Activated naive CD4-positive, alpha-beta T cell treated with anti-CD3 and anti-CD28 coated beads for 36 hours (primary cell): ENCODE measurements around the gene NUDT19. TPM values are rescaled to one million over a fixed set of nuclear protein-coding genes. Genes with fewer than 3 reads are reported as not detected.
"Not testable (repeated sequence)": the region's sequence is repeated elsewhere in the genome, so short reads cannot be mapped to it uniquely, and the experiment has no call there.

Source experiments
- CTCF ChIA-PET: fragments of 350-600 bp; sonication (Branson Sonifier 250); formaldehyde crosslinking; loops from one replicate; lab custom pipeline; 2021; ENCODE audit warnings: antibody characterized with exemption; lab: Charles Lee
- DNase-seq: peaks from one replicate; pipeline ENCODE4 v3.0.0-alpha.2; 2020
- H3K27ac Mint-ChIP-seq: one replicate; pipeline ENCODE4 v1.8.0; 2021; ENCODE audit warnings: mild to moderate bottlenecking, mixed read lengths
- H3K27me3 Mint-ChIP-seq: one replicate; pipeline ENCODE4 v1.8.0; 2021; ENCODE audit warnings: low read depth, mixed read lengths
- H3K36me3 Mint-ChIP-seq: one replicate; pipeline ENCODE4 v1.8.0; 2021; ENCODE audit warnings: low read depth, mixed read lengths
- H3K4me1 Mint-ChIP-seq: one replicate; pipeline ENCODE4 v1.8.0; 2021; ENCODE audit warnings: low read depth, mixed read lengths
- H3K4me3 Mint-ChIP-seq: one replicate; pipeline ENCODE4 v1.8.0; 2021; ENCODE audit warnings: mild to moderate bottlenecking, moderate library complexity, mixed read lengths
- H3K9me3 Mint-ChIP-seq: one replicate; pipeline ENCODE4 v1.8.0; 2021; ENCODE audit warnings: mixed read lengths
- intact Hi-C: fragments of 100-400 bp; cut with micrococcal nuclease; formaldehyde crosslinking; loops from one replicate; pipeline ENCODE4 v1.15.1; 2023
- total RNA-seq, 2 experiments: library from RNA; stranded (reverse); gene quantifications; one replicate each; pipeline ENCODE4 v1.2.3, GENCODE V29; 2021

Gene NUDT19
- total RNA-seq, 2 experiments from 2014 or later, result 11.9 to 13.6 TPM

DNA sequence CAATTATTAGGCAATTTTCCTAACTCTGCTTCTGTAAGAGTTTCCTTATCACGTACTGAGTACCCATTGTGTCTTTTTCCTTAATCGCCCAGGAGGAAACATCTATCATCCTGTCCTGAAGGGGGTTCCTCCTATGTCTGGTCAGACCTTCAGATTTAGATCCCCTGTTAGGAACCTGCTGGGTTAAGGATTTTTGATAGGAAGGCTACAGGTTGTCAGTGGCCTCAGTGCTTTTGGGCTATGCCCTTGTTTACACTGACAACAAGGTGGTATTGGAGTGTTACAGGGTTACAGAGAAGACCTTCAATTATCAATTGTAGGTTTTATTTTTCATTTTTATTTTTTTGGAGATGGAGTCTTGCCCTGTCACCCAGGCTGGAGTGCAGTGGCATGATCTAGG, 3.2 kb downstream of the NUDT19 start:
- H3K27me3 Mint-ChIP-seq, H3K9me3 Mint-ChIP-seq, CTCF ChIA-PET, DNase-seq, H3K27ac Mint-ChIP-seq, H3K4me3 Mint-ChIP-seq: not testable (repeated sequence)
- H3K4me1 Mint-ChIP-seq, result peaks cover 66% of the 10 kb centered on the region
- peaks cover 56% of the 10 kb centered on the region for H3K36me3 Mint-ChIP-seq
- intact Hi-C loops, result loop anchor here (5.0 kb wide), 6 partner anchors 113 to 1477 kb away; partner anchors contain the start of genes CEBPG, LSM14A, PDCD5 and RHPN2

DNA sequence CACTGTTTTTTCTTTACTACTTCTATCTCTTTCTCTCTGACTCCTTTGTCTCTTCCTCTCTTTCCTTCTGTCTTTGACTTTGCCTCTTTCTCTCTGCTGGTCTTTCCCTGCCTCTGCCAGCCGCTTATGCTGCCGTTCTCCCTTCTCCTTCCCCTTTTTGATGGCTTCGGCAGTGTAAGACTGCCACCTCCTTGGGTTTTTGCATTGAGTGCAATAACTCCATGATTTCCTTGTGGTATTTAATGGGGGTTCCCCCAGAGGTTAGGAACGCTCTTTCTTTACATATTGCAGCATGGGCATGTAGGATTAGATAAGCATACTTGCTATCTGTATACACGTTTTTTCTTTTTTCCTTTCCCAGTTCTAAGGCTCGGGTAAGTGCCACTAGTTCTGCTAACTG, 3.9 kb downstream of the NUDT19 start:
- H3K4me3 Mint-ChIP-seq, result peak overlapping the region; percentile 20

GRCh38 chr19:32696771-32697170, 5.2 kb downstream of the NUDT19 start:
- peaks cover 72% of the 10 kb centered on the region for H3K36me3 Mint-ChIP-seq
- CTCF ChIA-PET, H3K27me3 Mint-ChIP-seq, intact Hi-C loops, H3K9me3 Mint-ChIP-seq, H3K4me3 Mint-ChIP-seq: not testable (repeated sequence)
- H3K4me1 Mint-ChIP-seq, result peaks cover 54% of the 10 kb centered on the region
- DNase-seq, result peak; percentile 41
- peak overlapping the region; percentile 54 for H3K27ac Mint-ChIP-seq

More for the DNA sequence above, 3.9 kb downstream of the NUDT19 start:
- DNase-seq, intact Hi-C loops, H3K9me3 Mint-ChIP-seq, H3K27me3 Mint-ChIP-seq, CTCF ChIA-PET: not testable (repeated sequence)
- Mint-ChIP-seq H3K36me3 (peaks cover 63% of the 10 kb centered on the region), H3K4me1 (peaks cover 62% of the 10 kb centered on the region), H3K27ac (peak overlapping the region; percentile 10)

DNA sequence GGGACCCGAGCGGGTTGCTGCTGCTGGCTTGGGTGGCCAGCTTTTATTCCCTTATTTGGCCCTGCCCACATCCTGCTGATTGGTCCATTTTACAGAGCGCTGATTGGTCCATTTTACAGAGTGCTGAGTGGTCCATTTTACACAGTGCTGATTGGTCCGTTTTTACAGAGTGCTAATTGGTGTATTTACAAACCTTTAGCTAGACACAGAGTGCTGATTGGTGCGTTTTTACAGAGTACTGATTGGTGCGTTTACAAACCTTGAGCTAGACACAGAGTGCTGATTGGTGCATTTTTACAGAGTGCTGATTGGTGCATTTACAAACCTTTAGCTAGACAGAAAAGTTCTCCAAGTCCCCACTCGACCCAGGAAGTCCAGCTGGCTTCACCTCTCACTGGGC, 8.5 kb downstream of the NUDT19 start:
- H3K27me3 Mint-ChIP-seq, H3K4me3 Mint-ChIP-seq, intact Hi-C loops, H3K27ac Mint-ChIP-seq, DNase-seq: not testable (repeated sequence)
- Mint-ChIP-seq H3K36me3 (peaks cover 85% of the 10 kb centered on the region), H3K9me3 (peaks cover 11% of the 10 kb centered on the region), H3K4me1 (peaks cover 35% of the 10 kb centered on the region)
- CTCF ChIA-PET, result interaction anchor here (1.1 kb wide), 1 partner anchor 425 kb away, joined by 3 read pairs; no protein-coding TSS in a partner anchor

DNA sequence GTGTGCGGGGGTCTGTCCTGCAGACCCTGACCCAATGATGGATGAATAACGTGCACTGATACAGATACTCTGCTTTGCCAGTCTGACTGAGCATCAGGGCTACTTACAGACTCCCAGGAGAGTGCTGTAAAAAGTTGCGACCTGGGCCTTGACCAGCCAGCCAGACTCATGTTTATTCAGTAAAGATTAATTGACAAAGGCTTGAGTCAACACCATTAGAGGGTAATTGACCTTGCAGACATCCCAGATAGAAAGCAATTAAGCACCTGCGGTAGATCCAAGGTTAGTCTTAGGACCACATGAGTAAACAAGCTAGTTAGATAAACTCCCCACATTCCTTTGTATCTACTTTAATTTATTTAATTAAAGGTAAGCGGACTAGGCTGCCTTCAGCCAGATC, 10.4 kb downstream of the NUDT19 start:
- Mint-ChIP-seq H3K9me3 (peaks cover 11% of the 10 kb centered on the region), H3K36me3 (peaks cover 76% of the 10 kb centered on the region), H3K4me3 (no peak overlapping the region), H3K27ac (no peak overlapping the region), H3K27me3 (no peaks in the 10 kb centered on the region), H3K4me1 (peaks cover 21% of the 10 kb centered on the region)
- intact Hi-C loops, result no loop called here
- DNase-seq, result no peak
- CTCF ChIA-PET, result no interaction called here

DNA sequence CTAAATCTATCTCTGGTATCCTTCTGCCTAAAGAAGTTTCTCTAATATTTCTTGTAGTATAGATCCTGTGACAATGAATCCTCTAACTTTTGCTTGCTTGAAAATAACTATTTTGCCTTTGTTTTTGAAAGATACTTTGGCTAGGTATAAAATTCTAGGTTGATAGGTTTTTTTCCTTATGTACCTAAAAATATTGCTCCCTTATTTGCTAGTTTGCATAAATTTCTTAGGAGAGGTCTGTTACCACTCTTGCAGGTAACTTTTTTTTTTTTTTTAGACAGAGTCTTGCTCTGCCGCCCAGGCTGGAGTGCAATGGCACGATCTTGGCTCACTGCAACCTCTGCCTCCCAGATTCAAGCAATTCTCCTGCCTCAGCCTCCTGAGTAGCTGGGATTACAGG, 12.4 kb downstream of the NUDT19 start:
- intact Hi-C loops, CTCF ChIA-PET, H3K4me3 Mint-ChIP-seq, H3K27me3 Mint-ChIP-seq, DNase-seq, H3K27ac Mint-ChIP-seq: not testable (repeated sequence)
- Mint-ChIP-seq H3K9me3 (peaks cover 11% of the 10 kb centered on the region), H3K4me1 (peaks cover 20% of the 10 kb centered on the region), H3K36me3 (peaks cover 65% of the 10 kb centered on the region)

DNA sequence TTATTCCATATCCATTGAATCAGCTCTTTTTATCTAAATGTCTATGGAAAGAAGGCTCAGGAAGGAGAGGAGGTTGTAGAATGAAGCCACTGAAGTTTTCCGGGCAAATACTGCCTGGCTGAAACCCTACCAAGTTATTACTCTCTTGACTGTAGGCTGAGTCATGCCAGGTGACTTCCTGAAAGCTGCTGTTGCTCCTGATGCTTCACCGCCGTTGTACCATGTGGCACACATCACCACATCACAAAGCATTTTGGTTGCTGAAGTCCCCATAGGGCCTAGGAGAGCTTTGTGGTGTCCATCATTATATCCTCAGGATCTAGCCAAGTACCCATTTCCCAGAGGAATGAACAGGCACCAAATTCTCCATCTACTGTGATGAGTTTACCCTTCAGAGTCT, 16.8 kb downstream of the NUDT19 start:
- Mint-ChIP-seq H3K27me3 (no peaks in the 10 kb centered on the region), H3K27ac (peak overlapping the region; percentile 64), H3K9me3 (peaks cover 7% of the 10 kb centered on the region), H3K4me3 (no peak overlapping the region), H3K4me1 (peaks cover 16% of the 10 kb centered on the region), H3K36me3 (peaks cover 40% of the 10 kb centered on the region)
- intact Hi-C loops, result loop anchor here (1.0 kb wide), 1 partner anchor 15 kb away; no protein-coding TSS in a partner anchor
- CTCF ChIA-PET, result interaction anchor here (0.7 to 1.2 kb wide), 2 partner anchors 10 to 32 kb away, joined by 3 read pairs; no protein-coding TSS in a partner anchor
- peak; percentile 80 for DNase-seq

DNA sequence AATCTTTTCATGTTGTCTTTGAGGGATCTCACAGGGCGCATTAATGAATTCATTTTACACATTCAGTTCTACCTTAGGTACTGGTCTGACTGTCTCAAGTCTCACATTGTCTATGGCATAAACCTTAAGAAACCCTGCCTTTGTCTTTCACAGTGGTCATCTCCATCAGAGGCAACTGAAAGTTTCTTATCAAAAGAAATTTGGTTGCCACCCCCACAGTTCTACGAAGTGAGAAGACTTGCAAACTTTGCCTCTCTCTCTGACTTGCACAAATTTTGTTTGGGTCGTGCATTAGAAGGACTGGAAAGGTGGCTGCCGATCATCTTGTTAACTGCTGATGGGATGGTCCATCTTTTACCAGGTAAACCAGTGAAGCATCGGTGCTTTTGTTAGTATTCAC, 17.4 kb downstream of the NUDT19 start:
- DNase-seq, result no peak
- Mint-ChIP-seq H3K9me3 (peaks cover 4% of the 10 kb centered on the region), H3K4me3 (no peak overlapping the region), H3K4me1 (peaks cover 16% of the 10 kb centered on the region), H3K27ac (no peak overlapping the region), H3K36me3 (peaks cover 37% of the 10 kb centered on the region), H3K27me3 (no peaks in the 10 kb centered on the region)
- CTCF ChIA-PET, result interaction anchor here (0.6 to 1.2 kb wide), 2 partner anchors 9 to 88 kb away, joined by 3 to 4 read pairs; no protein-coding TSS in a partner anchor
- intact Hi-C loops, result no loop called here

- Mint-ChIP-seq H3K27me3 (no peaks in the 10 kb centered on the region), H3K27ac (no peak overlapping the region), H3K4me3 (no peak overlapping the region), H3K4me1 (peaks cover 13% of the 10 kb centered on the region), H3K36me3 (peaks cover 35% of the 10 kb centered on the region), H3K9me3 (no peaks in the 10 kb centered on the region)
- DNase-seq, result no peak
- intact Hi-C loops, result no loop called here
- CTCF ChIA-PET, result no interaction called here
These were observed 20.1 kb downstream of the NUDT19 start for GRCh38 chr19:32711747-32712146.

GRCh38 chr19:32716203-32716602, 24.6 kb downstream of the NUDT19 start:
- H3K4me3 Mint-ChIP-seq, intact Hi-C loops: not testable (repeated sequence)
- CTCF ChIA-PET, result interaction anchor here (0.6 kb wide), 1 partner anchor 51 kb away, joined by 4 read pairs; no protein-coding TSS in a partner anchor

GRCh38 chr19:32717496-32717895, 25.9 kb downstream of the NUDT19 start:
- Mint-ChIP-seq H3K9me3 (no peaks in the 10 kb centered on the region), H3K27me3 (no peaks in the 10 kb centered on the region), H3K4me3 (no peak overlapping the region), H3K36me3 (peaks cover 16% of the 10 kb centered on the region), H3K4me1 (no peaks in the 10 kb centered on the region), H3K27ac (no peak overlapping the region)
- intact Hi-C loops, result no loop called here
- CTCF ChIA-PET, result no interaction called here
- DNase-seq, result no peak

More at GRCh38 chr19:32716203-32716602, 24.6 kb downstream of the NUDT19 start:
- H3K4me1 Mint-ChIP-seq, H3K27me3 Mint-ChIP-seq, H3K9me3 Mint-ChIP-seq, DNase-seq, H3K27ac Mint-ChIP-seq: not testable (repeated sequence)
- H3K36me3 Mint-ChIP-seq, result peaks cover 16% of the 10 kb centered on the region

DNA sequence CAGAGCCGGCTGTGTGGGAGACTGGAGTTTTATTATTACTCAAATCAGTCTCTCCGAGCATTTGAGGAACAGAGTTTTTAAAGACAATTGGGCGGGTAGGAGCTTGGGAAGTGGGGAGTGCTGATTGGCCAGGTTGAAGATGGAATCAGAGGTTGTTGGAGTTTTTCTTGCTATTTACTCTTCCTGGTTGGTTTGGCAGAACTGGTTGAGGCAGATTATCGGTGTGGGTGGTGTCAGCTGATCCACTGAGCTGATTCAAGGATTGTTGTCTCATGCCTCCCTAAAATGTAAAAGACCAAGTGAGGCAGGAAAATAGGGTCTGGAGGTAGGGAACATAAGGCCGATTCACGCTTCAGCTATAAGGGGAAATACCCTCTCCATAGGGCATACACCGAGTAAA, 26.7 kb downstream of the NUDT19 start:
- H3K4me1 Mint-ChIP-seq, result no peaks in the 10 kb centered on the region
- H3K4me3 Mint-ChIP-seq, result no peak overlapping the region
- DNase-seq, result no peak
- H3K36me3 Mint-ChIP-seq, result peaks cover 12% of the 10 kb centered on the region
- H3K27ac Mint-ChIP-seq, result no peak overlapping the region
- CTCF ChIA-PET, result interaction anchor here (0.7 kb wide), 1 partner anchor 10 kb away, joined by 3 read pairs; no protein-coding TSS in a partner anchor
- no peaks in the 10 kb centered on the region for H3K9me3 Mint-ChIP-seq
- no peaks in the 10 kb centered on the region for H3K27me3 Mint-ChIP-seq
- intact Hi-C loops, result no loop called here

DNA sequence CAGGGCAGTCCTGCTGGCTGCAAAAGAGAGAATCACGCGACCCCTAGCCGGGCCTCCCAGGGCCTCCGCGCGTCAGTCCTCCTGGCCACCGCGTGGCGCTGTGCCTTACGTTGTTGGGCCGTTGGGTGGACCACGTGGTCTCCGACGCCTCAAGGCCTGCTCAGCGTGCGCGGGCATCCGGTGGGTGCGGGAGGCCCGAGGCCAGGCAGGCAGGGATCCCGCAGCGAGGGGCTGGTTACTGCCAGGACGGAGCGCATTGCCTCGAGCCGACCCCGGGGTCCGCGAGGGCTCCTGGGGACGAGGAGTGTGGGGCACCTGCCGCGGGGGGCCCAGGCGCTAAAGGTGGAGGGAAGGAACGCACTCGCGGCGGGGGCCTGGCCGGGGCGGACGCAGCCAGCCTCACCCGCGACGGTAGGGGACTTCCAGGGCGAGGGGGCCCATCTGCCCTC, 28.0 kb downstream of the NUDT19 start, which contains the start of gene TDRD12:
Gene TDRD12, plus strand, starts transcription at position 157 of the 449 bp plus-strand sequence. CDS start 306 bp downstream, outside the sequence.
- intact Hi-C loops, result no loop called here
- no peaks in the 10 kb centered on the region for H3K9me3 Mint-ChIP-seq
- no peak within 1 kb of the TSS for H3K27ac Mint-ChIP-seq
- H3K4me1 Mint-ChIP-seq, result no peaks in the 10 kb centered on the region
- H3K27me3 Mint-ChIP-seq, result no peaks in the 10 kb centered on the region
- H3K36me3 Mint-ChIP-seq, result peaks cover 8% of the 10 kb centered on the region
- CTCF ChIA-PET, result no interaction called here
- no peak for DNase-seq
- H3K4me3 Mint-ChIP-seq, result no peak within 1 kb of the TSS
